Neural crest cell (in vitro differentiated cells): ENCODE data around the gene PTPRK. TPM values are rescaled to one million over a fixed set of nuclear protein-coding genes. Genes with fewer than 3 reads are reported as not detected.
"Not testable (repeated sequence)": the region's sequence is repeated elsewhere in the genome, so short reads cannot be mapped to it uniquely, and the experiment has no call there.

ENCODE experiments used
- DNase-seq: peaks from one replicate; pipeline ENCODE4 v3.0.0; 2021; ENCODE audit warnings: low read depth, mixed read lengths, low spot score
- H3K27ac Mint-ChIP-seq: one replicate; pipeline ENCODE4 v1.8.0; 2021; ENCODE audit warnings: mild to moderate bottlenecking, mixed read lengths; ENCODE audit not compliant: unreplicated experiment
- H3K27me3 Mint-ChIP-seq: 2 replicates; pipeline ENCODE4 v1.8.0; 2021; ENCODE audit warnings: low read depth, mild to moderate bottlenecking, mixed read lengths
- H3K36me3 Mint-ChIP-seq: 2 replicates; pipeline ENCODE4 v1.8.0; 2021; ENCODE audit warnings: low read depth, mild to moderate bottlenecking, mixed read lengths
- H3K4me1 Mint-ChIP-seq: 2 replicates; pipeline ENCODE4 v1.8.0; 2021; ENCODE audit warnings: mixed read lengths
- H3K4me3 Mint-ChIP-seq: one replicate; pipeline ENCODE4 v1.8.0; 2021; ENCODE audit warnings: mild to moderate bottlenecking, mixed read lengths
- H3K9me3 Mint-ChIP-seq: 2 replicates; pipeline ENCODE4 v1.8.0; 2021; ENCODE audit warnings: mixed read lengths
- total RNA-seq: library from RNA; stranded (reverse); gene quantifications from 2 replicates; pipeline ENCODE4 v1.2.1, GENCODE V29; 2021
- TF ChIP-seq, protein P1 (sequence below): fragments of 200-600 bp; sonication (generic); conservative IDR thresholded peaks from 2 replicates; pipeline ENCODE4 v1.5.0; 2021; ENCODE audit warnings: antibody characterized with exemption, mild to moderate bottlenecking

PTPRK gene
- total RNA-seq, 1 donor from 2014 or later, result 30.8 TPM

DNA sequence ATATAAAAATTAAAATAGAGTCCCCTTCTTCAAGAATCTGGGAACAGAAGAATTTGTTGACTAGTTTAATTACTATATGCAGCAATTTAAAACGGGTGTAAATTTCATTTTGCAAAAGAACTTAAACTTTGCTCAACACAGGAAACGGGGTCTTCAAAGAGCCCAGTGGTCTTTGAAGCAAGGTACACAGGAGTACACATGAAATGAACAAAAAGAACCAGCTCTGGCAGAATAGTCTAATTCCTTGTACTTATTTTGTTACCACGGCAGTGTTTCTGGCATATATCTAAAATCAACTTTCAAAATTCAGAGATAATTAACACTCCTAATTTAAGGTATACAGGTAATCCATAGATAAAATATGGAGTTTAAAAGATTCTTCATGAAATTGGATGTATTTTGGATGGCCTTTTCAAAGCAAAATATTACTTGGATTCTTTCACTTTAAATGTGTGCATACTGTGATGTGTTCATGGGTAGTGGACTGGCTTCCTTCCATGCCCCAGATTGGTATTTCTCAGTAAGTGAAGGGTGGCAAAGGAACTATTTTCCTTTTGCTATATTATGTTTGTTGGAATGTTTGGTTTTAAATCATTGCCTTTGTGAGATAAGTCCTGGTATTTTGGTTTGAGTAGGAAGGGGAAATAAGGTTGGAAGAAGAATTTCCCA, 522.8 kb downstream of the PTPRK start:
- H3K27ac Mint-ChIP-seq, result no peak overlapping the region

DNA sequence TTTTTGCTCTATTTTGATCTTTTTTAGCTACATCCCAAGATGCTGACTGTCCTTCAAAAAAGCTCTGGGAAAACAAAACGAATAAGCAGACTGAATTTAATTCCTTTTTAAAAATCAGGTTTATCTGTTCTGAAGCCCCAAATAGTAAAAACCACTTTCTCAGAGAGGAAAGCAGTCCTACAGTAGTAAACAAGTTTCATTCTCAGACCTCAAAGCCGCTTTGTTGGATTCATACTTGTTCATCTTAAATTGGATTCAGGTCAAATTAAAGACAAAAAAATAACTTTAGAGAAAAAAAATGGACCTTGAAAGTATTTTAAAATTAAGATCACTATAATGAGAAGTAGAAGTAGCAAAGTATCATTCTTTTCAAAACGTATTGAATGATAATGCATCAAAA, 523.5 kb downstream of the PTPRK start:
- Mint-ChIP-seq H3K36me3 (no peaks in the 10 kb centered on the region), H3K4me3 (no peak overlapping the region), H3K27ac (no peak overlapping the region), H3K9me3 (no peaks in the 10 kb centered on the region), H3K4me1 (no peaks in the 10 kb centered on the region), H3K27me3 (no peaks in the 10 kb centered on the region)
- TF ChIP-seq, protein P1, sequence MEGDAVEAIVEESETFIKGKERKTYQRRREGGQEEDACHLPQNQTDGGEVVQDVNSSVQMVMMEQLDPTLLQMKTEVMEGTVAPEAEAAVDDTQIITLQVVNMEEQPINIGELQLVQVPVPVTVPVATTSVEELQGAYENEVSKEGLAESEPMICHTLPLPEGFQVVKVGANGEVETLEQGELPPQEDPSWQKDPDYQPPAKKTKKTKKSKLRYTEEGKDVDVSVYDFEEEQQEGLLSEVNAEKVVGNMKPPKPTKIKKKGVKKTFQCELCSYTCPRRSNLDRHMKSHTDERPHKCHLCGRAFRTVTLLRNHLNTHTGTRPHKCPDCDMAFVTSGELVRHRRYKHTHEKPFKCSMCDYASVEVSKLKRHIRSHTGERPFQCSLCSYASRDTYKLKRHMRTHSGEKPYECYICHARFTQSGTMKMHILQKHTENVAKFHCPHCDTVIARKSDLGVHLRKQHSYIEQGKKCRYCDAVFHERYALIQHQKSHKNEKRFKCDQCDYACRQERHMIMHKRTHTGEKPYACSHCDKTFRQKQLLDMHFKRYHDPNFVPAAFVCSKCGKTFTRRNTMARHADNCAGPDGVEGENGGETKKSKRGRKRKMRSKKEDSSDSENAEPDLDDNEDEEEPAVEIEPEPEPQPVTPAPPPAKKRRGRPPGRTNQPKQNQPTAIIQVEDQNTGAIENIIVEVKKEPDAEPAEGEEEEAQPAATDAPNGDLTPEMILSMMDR, result no peak
- no peak for DNase-seq

More for the DNA sequence above, 522.8 kb downstream of the PTPRK start:
- Mint-ChIP-seq H3K9me3 (no peaks in the 10 kb centered on the region), H3K4me1 (no peaks in the 10 kb centered on the region), H3K36me3 (no peaks in the 10 kb centered on the region), H3K27me3 (no peaks in the 10 kb centered on the region), H3K4me3 (no peak overlapping the region)
- no peak for DNase-seq
- TF ChIP-seq, protein P1, result no peak

GRCh38 chr6:127992144-127992543, 528.3 kb downstream of the PTPRK start:
- DNase-seq, result no peak

DNA sequence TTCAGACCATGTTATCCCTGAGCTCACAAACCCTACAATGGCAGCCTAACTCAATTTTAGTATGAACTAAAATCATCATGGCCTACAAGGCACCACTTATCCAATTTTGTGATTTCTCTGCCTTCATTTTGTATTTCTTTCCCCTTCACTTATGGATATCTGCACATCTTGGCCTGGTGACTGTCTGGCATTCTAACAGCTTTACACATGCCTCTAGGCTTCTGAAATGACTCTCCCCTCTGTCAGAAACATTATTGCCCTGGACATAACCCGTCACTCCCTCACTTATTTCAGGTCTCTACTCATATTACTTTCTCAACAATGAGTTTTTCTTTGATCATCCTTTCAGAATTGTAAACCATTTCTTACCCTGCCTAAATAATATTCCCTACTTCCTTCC, 530.3 kb downstream of the PTPRK start:
- no peaks in the 10 kb centered on the region for H3K27me3 Mint-ChIP-seq
- peaks cover 2% of the 10 kb centered on the region for H3K36me3 Mint-ChIP-seq
- H3K9me3 Mint-ChIP-seq, result no peaks in the 10 kb centered on the region
- H3K4me3 Mint-ChIP-seq, result no peak overlapping the region
- H3K27ac Mint-ChIP-seq, result no peak overlapping the region
- no peaks in the 10 kb centered on the region for H3K4me1 Mint-ChIP-seq
- TF ChIP-seq, protein P1, result no peak
- no peak for DNase-seq

More at GRCh38 chr6:127992144-127992543, 528.3 kb downstream of the PTPRK start:
- H3K36me3 Mint-ChIP-seq, result peaks cover 2% of the 10 kb centered on the region
- H3K27ac Mint-ChIP-seq, result no peak overlapping the region
- no peak overlapping the region for H3K4me3 Mint-ChIP-seq
- no peaks in the 10 kb centered on the region for H3K4me1 Mint-ChIP-seq
- TF ChIP-seq, protein P1, result no peak
- H3K9me3 Mint-ChIP-seq, result no peaks in the 10 kb centered on the region
- H3K27me3 Mint-ChIP-seq, result no peaks in the 10 kb centered on the region

GRCh38 chr6:127980996-127981395, 539.4 kb downstream of the PTPRK start:
- no peaks in the 10 kb centered on the region for H3K27me3 Mint-ChIP-seq
- no peak overlapping the region for H3K27ac Mint-ChIP-seq
- TF ChIP-seq, protein P1, result no peak
- no peaks in the 10 kb centered on the region for H3K9me3 Mint-ChIP-seq
- no peak for DNase-seq
- peaks cover 6% of the 10 kb centered on the region for H3K4me1 Mint-ChIP-seq
- peaks cover 22% of the 10 kb centered on the region for H3K36me3 Mint-ChIP-seq
- H3K4me3 Mint-ChIP-seq, result no peak overlapping the region

GRCh38 chr6:127978185-127978584, 542.2 kb downstream of the PTPRK start:
- not testable (repeated sequence) for H3K27me3 Mint-ChIP-seq, H3K27ac Mint-ChIP-seq, H3K9me3 Mint-ChIP-seq, DNase-seq, H3K4me1 Mint-ChIP-seq, H3K4me3 Mint-ChIP-seq
- peaks cover 28% of the 10 kb centered on the region for H3K36me3 Mint-ChIP-seq
